Omental fat pad (tissue), 4 donors: ENCODE measurements around the gene XKR7. TPM values are rescaled to one million over a fixed set of nuclear protein-coding genes. Genes with fewer than 3 reads are reported as not detected.

Source experiments
- ATAC-seq: fragments of 150-250 bp; one replicate; pipeline ENCODE4 v1.9.1; 2016; ENCODE audit warnings: mild to moderate bottlenecking, moderate library complexity; ENCODE audit not compliant: low FRiP score
- DNase-seq: peaks from one replicate; pipeline ENCODE4 v3.0.0-alpha.2; 2019; ENCODE audit warnings: low spot score
- total RNA-seq, 4 donors: library from RNA; depleted of rRNA; stranded (reverse); fragments of >200 nt; gene quantifications; one replicate each; pipeline ENCODE4 v1.1.0, GENCODE V29; 2016
- TF ChIP-seq, protein P1 (sequence below), 3 donors: fragments of 450-650 bp; IDR thresholded peaks; one replicate each; pipeline ENCODE4 v1.5.1; 2016 to 2017; ENCODE audit warnings: antibody characterized with exemption in 3 of 3, mild to moderate bottlenecking in 3 of 3, moderate library complexity in 2 of 3

The XKR7 gene
- total RNA-seq, 4 donors from 2014 or later, result not detected

DNA sequence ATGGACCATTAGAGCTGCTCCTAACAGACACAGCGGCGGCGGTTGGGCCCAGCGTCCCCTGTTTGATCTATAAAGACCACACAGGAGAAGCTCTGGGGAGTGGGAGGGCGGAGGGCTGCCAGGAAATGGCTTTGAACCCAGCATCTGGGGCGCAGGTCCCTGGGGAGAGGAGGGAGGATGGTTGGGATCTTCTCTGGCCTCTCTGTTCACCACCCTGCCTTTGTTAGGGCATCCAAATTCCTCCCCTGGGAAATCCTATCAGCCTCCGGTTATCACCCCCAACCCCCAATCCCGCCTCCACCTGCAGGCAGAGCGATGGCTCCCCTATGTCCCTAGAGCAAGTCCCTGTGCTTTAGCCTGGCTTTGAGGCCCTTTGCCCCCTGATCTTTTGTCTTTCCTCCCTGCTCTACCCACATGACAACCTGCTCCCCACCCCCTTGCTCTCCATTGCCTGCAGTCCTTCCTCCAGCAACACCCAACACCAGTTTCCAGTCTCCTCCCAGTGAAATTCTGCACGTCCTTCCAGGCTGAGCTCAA is 7.1 kb downstream of the XKR7 start:
- ATAC-seq (no peak), DNase-seq (no peak)
- TF ChIP-seq, protein P1, sequence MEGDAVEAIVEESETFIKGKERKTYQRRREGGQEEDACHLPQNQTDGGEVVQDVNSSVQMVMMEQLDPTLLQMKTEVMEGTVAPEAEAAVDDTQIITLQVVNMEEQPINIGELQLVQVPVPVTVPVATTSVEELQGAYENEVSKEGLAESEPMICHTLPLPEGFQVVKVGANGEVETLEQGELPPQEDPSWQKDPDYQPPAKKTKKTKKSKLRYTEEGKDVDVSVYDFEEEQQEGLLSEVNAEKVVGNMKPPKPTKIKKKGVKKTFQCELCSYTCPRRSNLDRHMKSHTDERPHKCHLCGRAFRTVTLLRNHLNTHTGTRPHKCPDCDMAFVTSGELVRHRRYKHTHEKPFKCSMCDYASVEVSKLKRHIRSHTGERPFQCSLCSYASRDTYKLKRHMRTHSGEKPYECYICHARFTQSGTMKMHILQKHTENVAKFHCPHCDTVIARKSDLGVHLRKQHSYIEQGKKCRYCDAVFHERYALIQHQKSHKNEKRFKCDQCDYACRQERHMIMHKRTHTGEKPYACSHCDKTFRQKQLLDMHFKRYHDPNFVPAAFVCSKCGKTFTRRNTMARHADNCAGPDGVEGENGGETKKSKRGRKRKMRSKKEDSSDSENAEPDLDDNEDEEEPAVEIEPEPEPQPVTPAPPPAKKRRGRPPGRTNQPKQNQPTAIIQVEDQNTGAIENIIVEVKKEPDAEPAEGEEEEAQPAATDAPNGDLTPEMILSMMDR (IDR thresholded peaks at IDR 0.05), result no peak

- DNase-seq, result no peak
- TF ChIP-seq, protein P1 (IDR thresholded peaks at IDR 0.05), result no peak
- ATAC-seq, result no peak
Observed at GRCh38 chr20:31975874-31976273, 7.9 kb downstream of the XKR7 start.

DNA sequence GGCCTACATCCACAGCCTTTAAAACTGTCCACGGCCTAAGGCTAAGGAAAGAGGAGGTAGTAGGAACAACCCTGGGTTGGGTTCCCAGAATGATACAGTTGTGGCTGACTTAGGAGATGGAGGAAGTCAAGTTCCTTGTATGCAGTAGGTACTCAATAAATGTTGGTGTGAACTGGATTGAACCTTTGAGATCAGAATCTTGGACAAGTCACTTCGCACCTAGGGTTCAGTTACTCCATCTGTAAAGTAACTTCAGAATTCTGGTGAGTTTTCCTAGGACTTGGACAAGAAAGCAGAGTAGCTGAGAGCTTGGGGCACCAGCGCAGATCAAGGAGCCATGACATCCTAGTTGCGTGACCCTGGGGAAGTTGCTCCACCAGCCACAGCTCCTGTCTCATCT is 9.1 kb downstream of the XKR7 start:
- ATAC-seq (no peak), DNase-seq (no peak)
- TF ChIP-seq, protein P1 (IDR thresholded peaks at IDR 0.05), result no peak

- TF ChIP-seq, protein P1 (IDR thresholded peaks at IDR 0.05), result no peak
- no peak for ATAC-seq
- no peak for DNase-seq
Observed at GRCh38 chr20:31979713-31980426, 11.9 kb downstream of the XKR7 start.

- ATAC-seq (no peak), DNase-seq (no peak)
- TF ChIP-seq, protein P1 (IDR thresholded peaks at IDR 0.05), result no peak
Observed at GRCh38 chr20:31981784-31982183, 13.8 kb downstream of the XKR7 start.

DNA sequence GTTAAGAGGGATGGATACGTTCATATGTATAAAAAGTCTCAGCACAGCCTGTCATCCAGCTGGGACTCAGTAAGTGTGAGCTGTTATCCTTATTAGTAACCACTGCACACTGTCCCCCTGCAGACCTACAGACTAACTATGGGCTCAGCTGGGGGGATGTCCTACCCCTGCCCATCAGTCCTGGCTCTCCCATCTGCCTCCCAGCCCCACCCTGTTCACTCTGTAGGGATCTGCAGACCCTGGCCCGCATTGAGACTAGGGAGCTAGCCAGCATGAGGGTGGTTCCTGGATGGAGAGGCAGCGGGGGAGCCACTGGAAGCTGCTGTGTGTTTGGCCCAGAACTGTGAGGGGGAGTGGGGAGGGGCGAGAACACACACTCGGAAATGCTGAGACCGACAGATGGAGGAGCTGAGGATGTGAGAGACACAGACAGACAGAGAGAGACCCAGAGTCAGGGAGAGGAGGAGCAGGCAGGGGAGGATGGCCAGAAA is 17.1 kb downstream of the XKR7 start:
- no peak for DNase-seq
- TF ChIP-seq, protein P1 (IDR thresholded peaks at IDR 0.05), result no peak
- ATAC-seq, result no peak

DNA sequence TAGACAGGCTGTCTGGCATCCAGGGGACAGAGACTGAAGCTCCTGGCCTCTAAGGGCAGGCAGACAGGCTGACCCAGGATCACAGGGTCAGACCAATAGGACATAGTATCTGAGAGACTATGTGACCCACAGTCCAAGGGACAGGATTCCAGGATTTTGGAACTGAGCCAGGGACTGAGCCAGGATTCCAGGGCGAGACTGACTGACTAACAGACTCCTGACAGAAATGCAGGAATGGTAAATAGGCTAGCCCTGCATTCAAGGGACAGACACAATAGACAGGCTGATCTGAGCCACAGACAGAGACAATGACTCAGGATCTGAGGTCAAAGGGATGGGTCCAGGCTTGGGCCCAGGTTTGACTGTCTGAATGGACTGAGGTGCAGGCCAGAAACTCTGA is 19.8 kb downstream of the XKR7 start:
- DNase-seq (no peak), ATAC-seq (no peak)
- TF ChIP-seq, protein P1 (IDR thresholded peaks at IDR 0.05), result no peak
